SK-N-SH treated with all-trans-retinoic acid at 6 μM for 48 hours (cell line): ENCODE results near the gene MYH1.

Source experiments
- ARNTL ChIP-seq: fragments of 450-650 bp; formaldehyde crosslinking; IDR thresholded peaks from 2 replicates; pipeline ENCODE4 v1.5.0; 2020; ENCODE audit warnings: low read depth, mild to moderate bottlenecking, moderate library complexity, borderline replicate concordance
- BACH2 ChIP-seq: fragments of 250-450 bp; sonication (Bioruptor Pico); IDR thresholded peaks from 2 replicates; pipeline ENCODE4 v1.9.0; 2021; ENCODE audit warnings: mild to moderate bottlenecking, borderline replicate concordance
- CSDC2 ChIP-seq: fragments of 250-450 bp; sonication (Bioruptor Pico); IDR thresholded peaks from 2 replicates; pipeline ENCODE4 v1.5.0; 2020; ENCODE audit warnings: mild to moderate bottlenecking, moderate library complexity
- OSR1 ChIP-seq: fragments of 250-450 bp; sonication (Bioruptor Pico); IDR thresholded peaks from 2 replicates; pipeline ENCODE4 v1.8.0; 2022; ENCODE audit warnings: moderate library complexity, mild to moderate bottlenecking, inconsistent platforms
- RARB ChIP-seq: fragments of 250-450 bp; sonication (Bioruptor Pico); IDR thresholded peaks from 2 replicates; pipeline ENCODE4 v1.8.0; 2021; ENCODE audit warnings: mild to moderate bottlenecking, moderate library complexity
- ZFP30 ChIP-seq: fragments of 450-650 bp; formaldehyde crosslinking; IDR thresholded peaks from 2 replicates; pipeline ENCODE4 v1.5.0; 2022; ENCODE audit warnings: mild to moderate bottlenecking, moderate library complexity
- TF ChIP-seq, protein P1 (sequence below): fragments of 250-450 bp; sonication (Bioruptor Pico); IDR thresholded peaks from 2 replicates; pipeline ENCODE4 v1.8.0; 2020; ENCODE audit warnings: mild to moderate bottlenecking, moderate library complexity, borderline replicate concordance

DNA sequence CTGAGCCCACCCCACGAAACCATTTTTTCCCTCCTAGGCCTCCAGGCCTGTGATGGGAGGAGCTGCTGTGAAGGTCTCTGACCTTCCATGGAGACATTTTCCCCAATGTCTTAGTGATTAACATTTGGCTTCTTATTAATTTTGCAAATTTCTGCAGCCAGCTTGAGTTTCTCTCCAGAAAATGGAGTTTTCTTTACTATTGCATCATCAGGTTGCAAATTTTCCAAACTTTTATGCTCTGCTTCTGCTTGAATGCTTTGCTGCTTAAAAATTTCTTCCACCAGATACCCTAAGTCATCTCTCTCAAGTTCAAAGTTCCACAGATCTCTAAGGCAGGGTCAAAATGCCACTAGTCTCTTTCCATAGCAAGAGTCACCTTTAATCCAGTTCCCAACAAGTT lies 36.1 kb downstream of the MYH1 start:
- TF ChIP-seq, protein P1, sequence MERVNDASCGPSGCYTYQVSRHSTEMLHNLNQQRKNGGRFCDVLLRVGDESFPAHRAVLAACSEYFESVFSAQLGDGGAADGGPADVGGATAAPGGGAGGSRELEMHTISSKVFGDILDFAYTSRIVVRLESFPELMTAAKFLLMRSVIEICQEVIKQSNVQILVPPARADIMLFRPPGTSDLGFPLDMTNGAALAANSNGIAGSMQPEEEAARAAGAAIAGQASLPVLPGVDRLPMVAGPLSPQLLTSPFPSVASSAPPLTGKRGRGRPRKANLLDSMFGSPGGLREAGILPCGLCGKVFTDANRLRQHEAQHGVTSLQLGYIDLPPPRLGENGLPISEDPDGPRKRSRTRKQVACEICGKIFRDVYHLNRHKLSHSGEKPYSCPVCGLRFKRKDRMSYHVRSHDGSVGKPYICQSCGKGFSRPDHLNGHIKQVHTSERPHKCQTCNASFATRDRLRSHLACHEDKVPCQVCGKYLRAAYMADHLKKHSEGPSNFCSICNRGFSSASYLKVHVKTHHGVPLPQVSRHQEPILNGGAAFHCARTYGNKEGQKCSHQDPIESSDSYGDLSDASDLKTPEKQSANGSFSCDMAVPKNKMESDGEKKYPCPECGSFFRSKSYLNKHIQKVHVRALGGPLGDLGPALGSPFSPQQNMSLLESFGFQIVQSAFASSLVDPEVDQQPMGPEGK (CRISPR knock-in tag): no peak
- no peak for TF ChIP-seq ARNTL (CRISPR knock-in tag)
- no peak for TF ChIP-seq CSDC2 (CRISPR knock-in tag)
- TF ChIP-seq BACH2 (CRISPR knock-in tag): no peak
- no peak for TF ChIP-seq RARB (CRISPR knock-in tag)
- no peak for TF ChIP-seq ZFP30 (CRISPR knock-in tag)
- TF ChIP-seq OSR1 (CRISPR knock-in tag): no peak
